BLaER1 (cell line): ENCODE data around the gene ANAPC5.

Experiments
- H3K27ac ChIP-seq: shearing (Covaris generic); formaldehyde crosslinking; 2 replicates; pipeline ENCODE4 v1.8.1; 2022
- H3K27me3 ChIP-seq: shearing (Covaris generic); formaldehyde crosslinking; 2 replicates; pipeline ENCODE4 v1.8.1; 2022
- H3K36me3 ChIP-seq: shearing (Covaris generic); formaldehyde crosslinking; 2 replicates; pipeline ENCODE4 v1.8.1; 2022
- H3K4me1 ChIP-seq: shearing (Covaris generic); formaldehyde crosslinking; 2 replicates; pipeline ENCODE4 v1.8.1; 2022
- H3K4me2 ChIP-seq: shearing (Covaris generic); formaldehyde crosslinking; 2 replicates; pipeline ENCODE4 v1.8.1; 2022
- H3K4me3 ChIP-seq: shearing (Covaris generic); formaldehyde crosslinking; 2 replicates; pipeline ENCODE4 v1.8.1; 2022
- H3K9ac ChIP-seq: shearing (Covaris generic); formaldehyde crosslinking; 2 replicates; pipeline ENCODE4 v1.8.1; 2022
- H3K9me3 ChIP-seq: shearing (Covaris generic); formaldehyde crosslinking; 2 replicates; pipeline ENCODE4 v1.8.1; 2022
- H4K20me1 ChIP-seq: shearing (Covaris generic); formaldehyde crosslinking; 2 replicates; pipeline ENCODE4 v1.8.1; 2022
- Cebpa-rat ChIP-seq: shearing (Covaris generic); IDR thresholded peaks from 2 replicates; pipeline ENCODE4 v1.8.1; 2022

Gene ANAPC5

DNA sequence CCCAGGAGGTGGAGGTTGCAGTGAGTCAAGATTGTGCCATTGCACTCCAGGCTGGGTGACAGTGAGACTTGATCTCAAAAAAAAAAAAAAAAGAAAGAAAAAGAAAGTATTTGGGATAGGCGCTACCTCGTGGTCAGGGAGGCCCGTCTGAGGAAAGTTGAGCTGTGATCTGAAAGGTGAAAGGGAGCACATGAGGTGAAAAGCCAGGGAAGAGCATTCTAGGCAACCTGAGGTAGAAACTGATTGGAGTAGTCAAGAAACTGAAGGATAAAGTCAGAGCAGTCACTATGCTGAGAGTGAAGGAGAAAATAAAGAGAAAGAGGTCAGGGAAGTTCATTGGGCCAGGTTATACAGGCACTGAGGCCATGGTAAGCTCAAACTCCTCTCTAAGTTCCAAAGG, 7.7 kb downstream of the ANAPC5 start:
- H3K4me2 ChIP-seq: no peak overlapping the region
- H3K27me3 ChIP-seq: no peaks in the 10 kb centered on the region
- peaks cover under 1% of the 10 kb centered on the region; the same call in 1 of the 2 replicates for H3K4me1 ChIP-seq
- no peak for TF ChIP-seq Cebpa-rat
- peaks cover 69% of the 10 kb centered on the region for H4K20me1 ChIP-seq
- no peak overlapping the region for H3K27ac ChIP-seq
- H3K36me3 ChIP-seq: peaks cover 97% of the 10 kb centered on the region
- H3K9me3 ChIP-seq: no peaks in the 10 kb centered on the region
- no peak overlapping the region for H3K4me3 ChIP-seq
- no peak overlapping the region for H3K9ac ChIP-seq

DNA sequence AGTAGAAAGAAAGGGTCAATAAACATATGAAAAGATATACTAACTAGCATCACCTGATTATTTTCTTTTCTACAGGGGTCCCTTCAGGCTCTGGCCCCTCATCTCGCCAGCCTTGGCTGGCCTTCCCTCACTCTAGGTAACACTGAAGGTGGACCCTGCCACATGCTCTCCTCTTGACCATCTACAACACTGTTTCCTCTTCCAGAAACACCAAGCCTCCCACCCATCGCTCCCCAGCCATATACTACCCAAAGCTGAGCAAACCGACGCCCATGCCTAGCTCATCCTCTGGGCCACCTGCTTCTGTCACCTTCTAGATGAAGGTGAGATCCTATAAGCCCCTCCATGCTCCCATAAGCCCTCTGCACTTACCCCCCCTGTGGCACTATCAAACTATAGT, 14.8 kb downstream of the ANAPC5 start:
- H3K9ac ChIP-seq: no peak overlapping the region
- no peak overlapping the region for H3K27ac ChIP-seq
- H3K36me3 ChIP-seq: peaks cover 95% of the 10 kb centered on the region
- H3K9me3 ChIP-seq: no peaks in the 10 kb centered on the region
- H3K4me1 ChIP-seq: no peaks in the 10 kb centered on the region
- H4K20me1 ChIP-seq: peaks cover 10% of the 10 kb centered on the region
- H3K4me2 ChIP-seq: no peak overlapping the region
- no peaks in the 10 kb centered on the region for H3K27me3 ChIP-seq
- H3K4me3 ChIP-seq: no peak overlapping the region
- no peak for TF ChIP-seq Cebpa-rat

DNA sequence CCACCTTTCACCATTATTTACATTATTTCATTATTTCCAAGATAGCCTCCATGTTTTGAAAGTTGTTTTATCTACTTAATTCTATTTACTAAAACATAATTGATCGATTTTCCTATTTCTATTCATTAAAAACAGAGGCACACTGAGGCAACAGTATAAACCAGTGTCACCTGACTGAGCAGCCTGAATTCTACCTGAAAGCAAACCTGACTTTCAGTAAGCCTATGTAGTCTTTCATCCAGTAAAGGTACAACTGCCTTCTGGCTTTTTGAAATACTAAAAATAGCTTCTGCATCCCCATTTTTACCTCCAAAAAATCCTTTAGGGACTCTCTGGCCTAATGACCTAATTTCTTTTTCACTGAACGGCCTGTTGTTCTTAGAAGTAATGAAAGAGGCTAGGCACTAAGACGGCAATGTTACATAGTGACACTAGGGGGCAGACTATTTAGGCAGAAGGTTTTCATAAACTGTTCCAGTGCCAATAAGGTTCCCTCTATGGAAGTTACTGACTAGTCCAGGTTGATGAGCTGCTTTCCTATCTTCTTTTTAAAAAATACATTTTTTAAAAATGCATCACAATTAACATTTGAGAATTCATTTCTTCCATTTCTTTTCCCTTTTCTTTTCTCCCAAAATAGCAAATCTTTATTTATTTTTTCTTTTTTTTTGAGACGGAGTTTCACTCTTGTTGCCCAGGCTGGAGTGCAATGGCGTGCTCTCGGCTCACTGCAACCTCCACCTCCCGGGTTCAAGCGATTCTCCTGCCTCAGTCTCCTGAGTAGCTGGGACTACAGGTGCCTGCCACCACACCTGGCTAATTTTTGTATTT, 17.5 kb downstream of the ANAPC5 start:
- Histone ChIP-seq H4K20me1 (peaks cover 6% of the 10 kb centered on the region), H3K27me3 (no peaks in the 10 kb centered on the region), H3K27ac (no peak overlapping the region), H3K9me3 (no peaks in the 10 kb centered on the region), H3K4me1 (no peaks in the 10 kb centered on the region), H3K36me3 (peaks cover 95% of the 10 kb centered on the region), H3K4me2 (no peak overlapping the region), H3K4me3 (no peak overlapping the region), H3K9ac (no peak overlapping the region)
- TF ChIP-seq Cebpa-rat: no peak

DNA sequence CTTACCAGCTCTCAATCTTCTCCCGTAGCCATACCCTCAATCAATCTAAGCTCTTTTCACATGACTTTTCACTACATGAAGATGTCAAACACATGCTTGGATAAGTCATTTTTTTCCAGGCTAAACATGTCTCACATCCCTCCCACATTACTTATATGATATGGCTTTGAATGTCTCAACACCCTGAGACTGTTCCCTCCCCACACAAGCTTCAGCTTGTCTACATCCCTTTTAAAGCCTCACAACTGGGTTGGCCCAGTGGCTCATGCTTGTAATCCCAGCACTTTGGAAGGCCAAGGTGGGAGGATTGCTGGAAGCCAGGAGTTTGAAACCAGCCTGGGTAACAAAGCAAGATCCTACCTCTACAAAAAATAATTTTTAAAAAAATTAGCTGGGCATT, 18.5 kb downstream of the ANAPC5 start:
- H3K4me3 ChIP-seq: no peak overlapping the region
- no peak overlapping the region for H3K4me2 ChIP-seq
- H3K27me3 ChIP-seq: no peaks in the 10 kb centered on the region
- TF ChIP-seq Cebpa-rat: no peak
- H3K9ac ChIP-seq: no peak overlapping the region
- no peaks in the 10 kb centered on the region for H3K9me3 ChIP-seq
- H3K27ac ChIP-seq: no peak overlapping the region
- peaks cover 6% of the 10 kb centered on the region for H4K20me1 ChIP-seq
- peaks cover 96% of the 10 kb centered on the region for H3K36me3 ChIP-seq
- H3K4me1 ChIP-seq: no peaks in the 10 kb centered on the region

DNA sequence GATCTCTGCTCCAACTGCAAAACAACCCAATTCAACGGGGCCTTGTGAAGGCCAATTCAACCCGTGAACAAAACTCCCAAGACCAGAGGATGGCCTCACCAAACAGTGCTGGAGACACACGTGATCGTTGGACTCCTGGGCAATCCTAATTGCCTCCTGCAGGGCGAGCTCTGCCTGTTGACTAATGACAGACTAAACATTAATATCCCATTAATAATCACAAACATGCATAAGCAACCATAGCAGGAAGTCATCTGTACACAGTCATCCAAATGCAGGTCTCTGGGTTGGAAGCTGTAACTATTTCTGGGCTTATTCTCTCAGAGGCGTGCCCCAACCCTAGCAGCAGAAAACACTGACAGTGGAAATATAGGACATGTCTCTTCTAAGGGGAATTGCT, 21.0 kb downstream of the ANAPC5 start:
- no peaks in the 10 kb centered on the region for H3K27me3 ChIP-seq
- H3K4me3 ChIP-seq: no peak overlapping the region
- peaks cover 6% of the 10 kb centered on the region for H4K20me1 ChIP-seq
- no peak overlapping the region for H3K4me2 ChIP-seq
- no peaks in the 10 kb centered on the region; the same call in 1 of the 2 replicates for H3K4me1 ChIP-seq
- H3K9ac ChIP-seq: no peak overlapping the region
- TF ChIP-seq Cebpa-rat: no peak
- H3K9me3 ChIP-seq: no peaks in the 10 kb centered on the region
- H3K36me3 ChIP-seq: peaks cover 99% of the 10 kb centered on the region
- H3K27ac ChIP-seq: no peak overlapping the region

DNA sequence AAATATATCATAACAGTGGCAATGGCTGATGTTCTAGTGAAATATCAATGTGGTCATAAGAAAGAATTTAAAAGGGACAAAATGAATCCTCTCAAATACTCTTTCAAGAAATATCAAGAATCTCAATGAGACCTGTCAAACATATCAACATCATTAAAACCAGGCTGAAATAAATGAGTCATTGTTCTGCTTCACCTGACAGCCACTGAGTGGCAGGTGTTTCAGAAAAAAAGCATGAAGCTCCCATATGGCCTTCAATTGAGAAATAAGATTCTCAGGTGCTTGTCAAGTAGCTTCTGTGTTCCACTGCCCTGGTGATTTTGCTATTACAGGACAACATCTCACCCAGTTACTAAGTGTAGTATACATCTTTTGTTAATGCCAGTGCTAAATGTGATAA, 21.5 kb downstream of the ANAPC5 start:
- H3K4me2 ChIP-seq: no peak overlapping the region
- no peaks in the 10 kb centered on the region for H3K9me3 ChIP-seq
- H3K4me3 ChIP-seq: no peak overlapping the region
- no peak overlapping the region for H3K9ac ChIP-seq
- H4K20me1 ChIP-seq: peaks cover 6% of the 10 kb centered on the region
- no peaks in the 10 kb centered on the region for H3K27me3 ChIP-seq
- no peaks in the 10 kb centered on the region; the same call in 1 of the 2 replicates for H3K4me1 ChIP-seq
- peaks cover 99% of the 10 kb centered on the region for H3K36me3 ChIP-seq
- H3K27ac ChIP-seq: no peak overlapping the region
- no peak for TF ChIP-seq Cebpa-rat

DNA sequence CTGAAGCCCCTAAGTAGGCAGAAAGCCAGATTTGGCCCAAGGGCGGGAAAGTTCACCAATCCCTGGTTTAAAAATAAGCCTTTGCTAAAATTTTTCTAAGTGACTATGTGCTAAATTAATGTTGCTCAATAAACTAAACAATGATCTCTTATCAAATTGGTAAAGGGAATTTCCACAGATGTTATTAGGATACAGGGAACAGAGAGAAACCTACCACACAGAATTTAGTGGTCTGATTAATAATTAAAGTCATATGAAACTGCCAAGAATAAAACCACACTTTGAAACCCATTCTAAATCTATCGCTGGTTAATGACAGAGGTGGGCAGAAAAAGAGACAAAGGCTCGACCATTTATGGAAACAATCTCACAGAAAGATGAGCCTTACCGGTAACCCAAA, 22.0 kb downstream of the ANAPC5 start:
- no peak overlapping the region for H3K4me3 ChIP-seq
- H3K27me3 ChIP-seq: no peaks in the 10 kb centered on the region
- H3K9me3 ChIP-seq: no peaks in the 10 kb centered on the region
- TF ChIP-seq Cebpa-rat: no peak
- peaks cover 99% of the 10 kb centered on the region for H3K36me3 ChIP-seq
- H3K9ac ChIP-seq: no peak overlapping the region
- no peak overlapping the region for H3K4me2 ChIP-seq
- no peaks in the 10 kb centered on the region; the same call in 1 of the 2 replicates for H3K4me1 ChIP-seq
- no peak overlapping the region for H3K27ac ChIP-seq
- H4K20me1 ChIP-seq: peaks cover 6% of the 10 kb centered on the region; the same call in 1 of the 2 replicates

DNA sequence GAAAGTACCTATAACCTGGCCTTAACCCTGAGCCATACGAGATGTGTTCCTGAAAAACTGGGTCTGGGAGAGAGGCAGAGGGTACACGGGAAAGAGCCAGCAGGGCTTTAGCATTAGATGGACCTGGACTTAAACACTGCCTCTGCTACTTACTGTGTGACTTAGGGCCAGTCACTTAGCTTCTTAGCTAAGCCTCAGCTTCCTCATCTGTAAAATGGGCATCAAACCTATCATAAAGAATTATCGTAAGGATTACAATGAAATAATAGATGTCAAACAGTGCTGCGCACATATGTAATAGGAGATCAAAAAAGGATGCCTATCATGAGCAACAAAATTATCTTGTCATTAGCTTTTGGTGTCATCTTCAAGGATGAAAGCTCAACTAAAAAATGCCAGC, 23.6 kb downstream of the ANAPC5 start:
- no peaks in the 10 kb centered on the region; the same call in 1 of the 2 replicates for H3K4me1 ChIP-seq
- TF ChIP-seq Cebpa-rat: no peak
- H4K20me1 ChIP-seq: peaks cover 6% of the 10 kb centered on the region; the same call in 1 of the 2 replicates
- H3K9me3 ChIP-seq: no peaks in the 10 kb centered on the region
- no peak overlapping the region for H3K27ac ChIP-seq
- no peak overlapping the region for H3K4me3 ChIP-seq
- H3K36me3 ChIP-seq: peaks cover 100% of the 10 kb centered on the region
- H3K4me2 ChIP-seq: no peak overlapping the region
- H3K9ac ChIP-seq: no peak overlapping the region
- no peaks in the 10 kb centered on the region for H3K27me3 ChIP-seq

DNA sequence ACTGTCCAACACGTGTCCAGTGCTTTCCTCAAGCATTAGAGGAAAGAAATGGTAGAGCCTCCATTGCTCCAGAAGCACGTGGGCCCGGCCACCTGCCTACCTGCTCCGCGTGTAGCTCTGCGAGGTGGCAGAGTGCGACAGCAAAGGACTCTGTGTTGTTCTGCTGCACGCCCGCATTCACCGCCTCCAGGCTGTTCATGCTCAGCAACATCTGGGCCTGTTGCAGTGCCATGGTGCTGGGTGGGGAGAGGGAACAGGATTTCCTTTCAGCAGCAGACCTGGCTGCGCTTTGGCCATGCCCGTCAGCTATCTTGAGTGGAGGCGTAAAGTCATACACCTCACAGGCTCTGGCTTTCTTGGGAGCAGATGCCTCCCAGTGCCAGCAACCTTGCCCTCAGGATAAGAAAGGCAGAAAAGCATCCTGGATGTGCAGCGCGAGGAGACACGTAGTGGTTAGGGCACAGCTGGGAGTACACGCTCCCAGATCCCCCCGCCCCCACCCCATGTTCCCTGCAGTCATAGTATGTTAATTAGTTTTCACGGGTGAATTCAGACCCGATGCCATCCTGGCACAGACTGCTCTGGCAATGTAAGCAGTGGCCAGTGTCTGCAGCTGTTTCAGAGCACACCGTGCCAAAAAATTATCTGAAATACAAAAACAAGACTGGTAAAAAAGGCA, 25.1 kb downstream of the ANAPC5 start:
- peaks cover 100% of the 10 kb centered on the region for H3K36me3 ChIP-seq
- H3K9ac ChIP-seq: no peak overlapping the region
- no peaks in the 10 kb centered on the region for H3K27me3 ChIP-seq
- H3K27ac ChIP-seq: no peak overlapping the region
- H3K4me3 ChIP-seq: no peak overlapping the region
- H3K4me2 ChIP-seq: no peak overlapping the region
- H4K20me1 ChIP-seq: peaks cover 6% of the 10 kb centered on the region; the same call in 1 of the 2 replicates
- no peaks in the 10 kb centered on the region for H3K9me3 ChIP-seq
- no peaks in the 10 kb centered on the region; the same call in 1 of the 2 replicates for H3K4me1 ChIP-seq
- no peak for TF ChIP-seq Cebpa-rat

DNA sequence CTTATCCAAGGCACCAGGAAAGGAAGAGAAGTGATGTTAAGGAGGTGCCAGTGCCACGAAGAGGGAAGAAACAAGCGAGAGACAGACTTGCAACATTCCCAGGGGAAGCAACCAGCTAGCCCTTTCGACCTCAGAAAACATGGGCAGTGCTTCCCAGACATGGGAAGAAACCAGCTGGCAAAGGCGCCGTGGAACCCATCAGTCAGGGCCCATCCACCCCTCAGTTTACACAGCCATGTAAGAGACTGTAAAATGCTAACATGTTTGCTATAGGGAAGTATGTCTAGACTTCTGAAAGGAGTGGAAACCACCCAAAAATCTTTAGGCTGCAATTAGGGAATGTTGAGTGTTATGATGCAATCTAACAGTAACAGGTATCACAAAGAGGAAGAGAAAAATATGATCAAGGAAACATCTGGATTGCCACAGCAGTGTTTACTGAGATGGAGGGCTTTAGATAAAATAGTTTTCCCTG, 26.3 kb downstream of the ANAPC5 start:
- H3K36me3 ChIP-seq: peaks cover 100% of the 10 kb centered on the region
- no peak overlapping the region for H3K4me2 ChIP-seq
- H3K27me3 ChIP-seq: no peaks in the 10 kb centered on the region
- no peak for TF ChIP-seq Cebpa-rat
- H3K27ac ChIP-seq: no peak overlapping the region
- no peaks in the 10 kb centered on the region; the same call in 1 of the 2 replicates for H3K4me1 ChIP-seq
- H3K9me3 ChIP-seq: no peaks in the 10 kb centered on the region
- peaks cover 6% of the 10 kb centered on the region; the same call in 1 of the 2 replicates for H4K20me1 ChIP-seq
- H3K4me3 ChIP-seq: no peak overlapping the region
- H3K9ac ChIP-seq: no peak overlapping the region
